Stimulated activated naive CD8-positive, alpha-beta T cell treated with anti-CD3 and anti-CD28 coated beads, Interleukin-15, amount 100 ng/mL, for 72 hours (primary cell): ENCODE measurements around the gene FUT7.
"Not testable (repeated sequence)": the region's sequence is repeated elsewhere in the genome, so short reads cannot be mapped to it uniquely, and the experiment has no call there.

Experiments
- ATAC-seq: fragments of 150-1000 bp; cut with Tn5 transposase; 2 replicates; pipeline ENCODE4 v1.10.0; 2021; ENCODE audit warnings: mild to moderate bottlenecking, moderate library complexity
- DNase-seq, 2 donors: peaks; one replicate each; pipeline ENCODE4 v3.0.0; 2021 to 2022
- H3K27ac Mint-ChIP-seq, 2 donors: one replicate each; pipeline ENCODE4 v1.8.0; 2022; ENCODE audit warnings: mild to moderate bottlenecking in 2 of 2, mixed read lengths in 2 of 2, moderate library complexity in 2 of 2
- H3K27me3 Mint-ChIP-seq: one replicate; pipeline ENCODE4 v1.8.0; 2022; ENCODE audit warnings: mixed read lengths
- H3K4me1 Mint-ChIP-seq: one replicate; pipeline ENCODE4 v1.8.0; 2022; ENCODE audit warnings: mild to moderate bottlenecking, mixed read lengths
- H3K4me3 Mint-ChIP-seq, 2 donors: one replicate each; pipeline ENCODE4 v1.8.0; 2022; ENCODE audit warnings: mild to moderate bottlenecking in 2 of 2, mixed read lengths in 2 of 2, moderate library complexity in 1 of 2
- H3K9me3 Mint-ChIP-seq, 2 donors: one replicate each; pipeline ENCODE4 v1.8.0; 2022; ENCODE audit warnings: mixed read lengths in 2 of 2

The FUT7 gene

DNA sequence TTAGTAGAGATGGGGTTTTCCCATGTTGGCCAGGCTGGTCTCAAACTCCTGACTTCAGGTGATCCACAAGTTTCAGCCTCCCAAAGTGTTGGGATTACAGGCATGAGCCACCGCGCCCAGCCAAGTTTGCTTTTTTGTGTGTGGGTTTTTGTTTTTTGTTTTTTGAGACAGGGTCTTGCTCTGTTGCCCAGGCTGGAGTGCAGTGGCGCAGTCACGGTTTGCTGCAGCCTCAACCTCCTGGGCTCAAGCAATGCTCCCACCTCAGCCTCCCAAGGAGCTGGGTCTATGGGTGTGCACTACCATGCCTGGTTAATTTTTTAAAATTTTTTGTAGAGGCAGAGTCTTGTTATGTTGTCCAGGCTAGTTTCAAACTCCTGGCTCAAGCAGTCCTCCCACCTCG is 1.6 kb upstream of the FUT7 start:
- not testable (repeated sequence) for H3K9me3 Mint-ChIP-seq, H3K27ac Mint-ChIP-seq, DNase-seq, H3K27me3 Mint-ChIP-seq, ATAC-seq
- Mint-ChIP-seq H3K4me1 (peaks cover 72% of the 10 kb centered on the region), H3K4me3 (peak overlapping the region in 1 of 2 donors; percentile 32)

DNA sequence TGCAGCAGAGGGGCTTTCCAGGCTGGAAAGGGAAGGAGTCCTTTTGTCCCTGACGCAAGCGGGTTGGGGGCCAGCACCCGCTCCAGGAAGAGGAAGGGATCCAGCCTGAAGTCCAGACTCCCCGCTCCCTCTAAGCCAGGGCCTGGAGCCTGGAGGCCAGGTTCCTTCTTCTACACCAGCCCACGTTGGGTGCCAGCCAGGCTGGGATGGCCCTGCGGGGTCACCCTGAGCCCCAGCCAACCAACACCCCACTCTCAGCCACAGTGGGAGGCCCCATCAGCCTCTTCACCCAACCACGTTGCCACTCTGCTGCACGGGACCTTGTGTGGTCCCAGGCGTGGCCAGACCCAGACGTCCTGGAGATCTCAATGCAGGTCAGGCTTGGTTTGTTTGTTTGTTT is 970 bp upstream of the FUT7 start:
- DNase-seq = no peak
- ATAC-seq = no peak
- Mint-ChIP-seq H3K27me3 (no peaks in the 10 kb centered on the region), H3K27ac (no peak overlapping the region), H3K4me1 (peaks cover 73% of the 10 kb centered on the region), H3K9me3 (no peaks in the 10 kb centered on the region), H3K4me3 (no peak overlapping the region)

DNA sequence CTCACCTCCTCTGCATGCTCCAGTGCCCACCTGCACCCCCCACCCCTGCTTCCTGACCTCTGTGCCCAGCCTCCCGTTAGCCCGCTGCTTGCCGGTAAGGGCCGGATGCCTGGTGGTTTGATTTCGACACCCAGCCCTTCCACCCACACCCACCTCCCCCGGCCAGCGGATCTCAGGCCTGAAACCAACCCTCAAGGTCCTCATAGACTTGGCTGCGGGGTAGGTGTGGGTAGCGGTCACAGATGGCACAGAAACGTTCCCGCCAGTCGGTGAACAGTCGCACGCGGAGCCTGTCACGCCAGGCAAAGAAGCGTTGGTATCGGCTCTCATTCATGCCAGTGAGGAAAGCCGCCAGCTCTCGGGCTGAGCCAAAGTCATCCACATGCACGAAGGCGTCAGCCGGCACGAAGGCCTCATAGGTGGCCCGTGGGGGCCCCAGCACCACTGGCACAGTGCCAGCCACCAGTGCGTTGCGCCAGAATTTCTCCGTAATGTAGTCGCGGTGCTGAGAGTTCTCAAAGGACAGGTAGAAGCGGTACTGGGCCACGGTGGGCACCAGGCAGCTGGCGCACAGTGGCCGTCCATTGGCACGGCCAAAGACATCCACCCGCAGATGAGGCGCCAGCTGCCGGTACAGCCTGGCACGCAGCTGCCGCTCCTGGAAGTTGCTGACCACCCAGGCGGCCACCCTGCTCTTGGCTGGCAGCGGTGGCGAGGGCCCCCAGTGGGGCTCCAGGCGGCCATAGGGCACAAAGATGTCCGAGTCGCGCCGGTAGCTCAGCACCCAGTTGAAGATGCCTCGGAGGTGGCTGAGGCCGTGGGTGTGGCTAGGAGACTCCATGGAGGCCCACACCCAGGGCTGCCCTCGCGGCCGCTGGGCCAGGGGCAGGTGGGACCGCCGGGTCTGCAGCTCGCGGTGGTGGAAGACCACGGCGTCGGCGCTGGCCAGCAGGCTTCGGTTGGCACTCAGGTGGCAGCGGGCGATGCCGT is 1.1 kb downstream of the FUT7 start:
- Mint-ChIP-seq H3K4me1 (peaks cover 89% of the 10 kb centered on the region), H3K9me3 (no peaks in the 10 kb centered on the region), H3K4me3 (peak overlapping the region; percentile 56 to 61), H3K27ac (peak overlapping the region; percentile 10 to 48), H3K27me3 (no peaks in the 10 kb centered on the region)
- ATAC-seq = peak; percentile 10
- peak in 1 of 2 donors; percentile 83 for DNase-seq

DNA sequence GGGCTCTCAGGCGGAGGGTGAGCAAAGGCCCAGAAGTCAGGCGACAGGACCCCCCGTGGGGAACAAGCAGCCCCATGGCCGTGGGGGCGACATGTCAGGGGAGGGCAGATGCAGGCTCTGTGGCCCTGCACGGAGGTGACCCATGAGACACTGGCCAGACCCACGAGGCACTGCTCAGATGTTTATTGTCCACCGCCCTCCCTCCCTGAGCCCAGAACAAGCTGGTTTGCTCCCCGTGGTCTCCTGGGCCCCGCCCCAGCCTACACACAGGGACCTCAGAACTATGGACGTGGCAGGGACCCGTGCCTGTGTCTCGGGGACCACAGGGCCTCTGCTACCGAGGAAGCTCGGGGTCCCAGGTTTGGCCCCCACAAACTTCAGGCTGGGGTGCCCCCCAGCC is 1.9 kb downstream of the FUT7 start:
- ATAC-seq (no peak), DNase-seq (peak in 1 of 2 donors; percentile 43)
- Mint-ChIP-seq H3K4me1 (peaks cover 83% of the 10 kb centered on the region), H3K27ac (no peak overlapping the region), H3K4me3 (peak overlapping the region; percentile 78 to 84), H3K27me3 (no peaks in the 10 kb centered on the region), H3K9me3 (no peaks in the 10 kb centered on the region)

DNA sequence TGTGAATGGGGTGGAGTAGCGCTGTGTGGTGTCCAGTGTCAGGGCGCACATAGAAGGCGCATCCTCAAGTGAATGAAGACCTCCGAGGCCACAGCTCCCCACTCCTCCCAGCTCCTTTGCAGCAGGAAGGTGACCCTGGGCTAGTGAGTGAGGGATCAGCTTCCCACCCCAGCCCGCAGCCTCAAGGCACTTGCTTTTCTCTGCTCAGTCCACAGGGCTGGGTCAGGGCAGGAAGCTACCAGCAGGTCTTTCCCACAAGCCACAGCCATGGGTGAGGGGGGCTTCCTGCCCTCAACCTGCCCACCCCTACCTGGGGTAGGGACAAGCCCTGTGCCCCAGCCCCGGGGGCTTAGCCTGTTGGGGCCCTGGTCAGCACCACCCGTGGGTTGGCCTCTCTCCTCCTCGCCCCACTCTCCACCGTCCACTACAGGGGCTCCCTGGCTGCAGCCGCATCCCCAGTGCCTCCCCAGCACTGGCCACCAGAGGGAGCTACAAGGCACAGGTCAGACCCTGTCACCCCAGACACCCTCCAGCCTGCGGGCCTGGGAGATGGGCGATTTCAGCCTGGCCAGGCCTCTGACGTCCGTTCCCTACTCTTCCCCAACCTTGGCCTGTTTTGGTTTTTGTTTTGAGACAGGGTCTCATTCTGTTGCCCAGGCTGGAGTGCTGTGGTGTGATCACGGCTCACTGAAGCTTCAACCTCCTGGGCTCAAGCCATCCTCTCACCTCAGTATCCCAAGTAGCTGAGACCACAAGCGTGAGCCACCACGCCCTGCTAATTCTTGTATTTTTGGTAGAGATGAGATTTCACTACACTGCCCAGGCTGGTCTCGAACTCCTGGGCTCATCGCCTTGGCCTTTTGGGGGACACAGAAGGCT is 2.6 kb downstream of the FUT7 start:
- peak; percentile 76 to 79 for DNase-seq

DNA sequence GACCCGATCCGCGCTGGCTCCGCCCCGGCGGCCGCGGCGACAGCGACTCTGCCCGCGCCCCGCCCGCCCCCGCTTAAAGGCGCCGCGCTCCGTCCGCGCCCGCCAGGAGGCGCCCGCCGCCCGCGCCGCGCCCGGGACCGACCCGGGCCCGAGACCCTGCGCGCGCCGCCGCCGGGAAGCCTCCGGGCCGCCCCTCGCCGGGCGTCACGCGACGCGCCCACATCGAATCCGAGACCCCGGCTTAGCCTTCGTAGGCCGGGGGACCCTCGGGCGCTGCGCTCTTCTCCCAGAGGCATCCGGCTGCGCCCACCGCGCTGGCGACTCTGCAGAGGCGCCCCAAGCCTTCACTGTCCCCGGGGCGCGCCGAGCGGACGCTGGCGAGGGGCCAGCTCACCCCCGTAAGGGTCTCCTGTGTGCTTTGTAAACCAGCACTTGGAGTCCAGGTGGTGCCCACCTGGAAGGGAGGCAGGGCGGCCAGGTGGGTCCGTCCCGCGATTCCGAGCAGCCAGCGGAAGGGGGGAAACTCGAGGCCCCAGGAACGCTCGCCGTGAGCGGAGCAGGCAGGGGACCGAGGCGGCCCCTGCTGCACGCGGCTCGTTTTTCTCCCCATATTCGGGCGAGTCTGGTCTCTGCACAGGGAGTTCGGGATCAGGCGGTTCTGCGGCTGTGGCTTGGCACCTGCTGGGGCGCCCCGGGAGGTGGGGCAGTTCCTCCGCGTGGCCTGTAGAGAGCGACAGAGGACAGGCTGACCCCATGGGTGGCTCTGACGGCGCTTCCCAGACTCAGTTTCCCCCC is 3.4 kb downstream of the FUT7 start:
- H3K4me1 Mint-ChIP-seq = peaks cover 81% of the 10 kb centered on the region
- no peaks in the 10 kb centered on the region for H3K27me3 Mint-ChIP-seq
- no peaks in the 10 kb centered on the region for H3K9me3 Mint-ChIP-seq
- H3K27ac Mint-ChIP-seq = no peak overlapping the region
- DNase-seq = peak; percentile 74 to 75
- peak overlapping the region; percentile 78 to 84 for H3K4me3 Mint-ChIP-seq
- ATAC-seq = peak; percentile 41

More for the DNA sequence above, 2.6 kb downstream of the FUT7 start:
- no peak overlapping the region for H3K27ac Mint-ChIP-seq
- peak overlapping the region; percentile 78 to 84 for H3K4me3 Mint-ChIP-seq
- H3K4me1 Mint-ChIP-seq = peaks cover 83% of the 10 kb centered on the region
- no peaks in the 10 kb centered on the region for H3K9me3 Mint-ChIP-seq
- ATAC-seq = peak; percentile 47
- H3K27me3 Mint-ChIP-seq = no peaks in the 10 kb centered on the region

DNA sequence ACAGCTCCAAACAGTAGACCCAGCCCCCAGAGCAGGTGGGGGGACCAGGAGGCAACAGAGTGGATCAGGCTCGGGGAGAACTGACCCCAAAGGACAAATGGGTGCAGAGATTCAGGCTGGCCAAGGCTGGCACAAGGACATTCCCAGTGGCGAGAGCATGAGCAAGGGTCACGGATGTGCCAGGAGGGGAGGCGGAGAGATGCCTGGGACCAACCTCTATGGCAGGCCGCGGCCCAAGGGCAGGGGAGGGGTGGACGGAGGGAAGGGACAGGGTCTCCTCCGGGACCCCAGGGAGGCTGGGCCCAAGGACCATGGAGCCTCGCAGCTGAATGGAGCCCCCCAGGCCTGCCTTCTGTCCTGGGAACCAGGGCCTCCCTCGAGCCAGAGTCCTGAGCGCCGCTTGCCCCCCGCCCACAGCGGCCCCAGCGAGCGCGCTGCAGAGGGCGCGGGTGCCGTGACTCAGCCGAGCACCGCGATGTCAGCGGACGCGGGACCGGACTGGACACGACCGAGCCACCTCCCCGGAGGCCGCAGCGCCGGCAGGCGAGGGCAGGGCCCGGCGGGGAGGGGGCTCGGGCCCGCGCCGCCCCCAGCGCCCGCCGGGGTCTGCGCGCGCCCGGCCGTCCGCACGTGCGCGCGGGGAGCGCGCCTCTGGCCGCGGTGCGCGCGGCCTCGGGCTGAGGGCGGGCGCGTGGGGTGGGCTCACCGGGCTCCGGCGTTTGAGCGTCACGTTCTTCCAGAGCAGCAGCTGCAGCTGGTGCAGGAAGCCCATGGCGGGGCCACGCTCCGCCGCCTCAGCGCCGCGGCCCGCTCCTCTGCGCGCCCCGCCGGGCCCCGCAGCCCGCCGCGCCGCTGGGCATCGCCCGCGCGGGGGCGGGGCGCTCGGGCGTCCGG is 4.3 kb downstream of the FUT7 start, which contains the start of gene ABCA2:
TSS of gene ABCA2 (minus strand) at position 869 of the 894 bp plus-strand sequence. CDS start at position 772, 97 bp downstream.
- no peaks in the 10 kb centered on the region for H3K27me3 Mint-ChIP-seq
- DNase-seq (no peak), ATAC-seq (no peak)
- H3K27ac Mint-ChIP-seq = no peak within 1 kb of the TSS
- H3K4me3 Mint-ChIP-seq = peak within 1 kb of the TSS; percentile 81 to 86
- H3K4me1 Mint-ChIP-seq = peaks cover 73% of the 10 kb centered on the region
- H3K9me3 Mint-ChIP-seq = no peaks in the 10 kb centered on the region

DNA sequence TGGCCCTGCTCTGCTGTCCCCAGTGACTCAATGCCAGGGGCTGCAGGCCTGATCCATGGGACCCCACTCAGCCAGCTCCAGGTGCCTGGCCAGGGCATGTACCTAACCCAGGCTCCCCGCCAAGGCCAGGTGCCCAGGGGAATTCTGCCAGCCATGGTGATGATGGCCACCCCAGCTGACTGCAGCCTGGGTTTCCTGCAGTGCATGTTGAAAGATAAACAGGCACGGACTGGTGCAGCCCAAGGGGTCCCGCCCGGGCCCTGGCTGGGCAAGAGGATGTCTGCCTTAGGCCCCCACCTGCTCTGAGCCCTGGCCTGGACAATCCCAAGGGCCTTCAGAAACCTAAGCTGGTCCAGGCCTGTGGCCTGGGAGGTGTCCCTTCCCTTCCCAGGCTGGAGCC is 5.1 kb downstream of the FUT7 start:
- DNase-seq (no peak), ATAC-seq (no peak)
- Mint-ChIP-seq H3K9me3 (no peaks in the 10 kb centered on the region), H3K27me3 (no peaks in the 10 kb centered on the region), H3K27ac (no peak overlapping the region), H3K4me1 (peaks cover 71% of the 10 kb centered on the region), H3K4me3 (peak overlapping the region; percentile 81 to 86)

DNA sequence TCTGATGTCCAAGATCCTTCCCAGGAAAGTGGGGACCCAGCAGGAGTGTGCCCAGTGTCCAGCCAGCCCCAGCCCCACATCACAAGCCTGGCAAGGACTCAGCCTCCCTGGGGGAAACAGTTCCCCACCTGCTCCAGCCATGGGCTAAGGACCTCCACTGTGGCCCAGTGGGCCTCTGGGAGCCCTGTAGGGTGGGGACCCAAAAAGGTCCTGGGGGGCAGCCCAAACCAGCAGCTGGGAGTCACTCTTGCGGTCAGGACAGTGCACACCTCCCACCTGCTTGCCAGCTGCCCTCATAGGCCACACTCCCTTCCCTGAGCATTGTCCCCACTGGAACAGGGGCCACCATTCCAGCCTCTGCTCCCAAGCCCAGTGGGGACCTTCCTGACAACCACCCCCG is 5.5 kb downstream of the FUT7 start:
- Mint-ChIP-seq H3K9me3 (no peaks in the 10 kb centered on the region), H3K4me1 (peaks cover 70% of the 10 kb centered on the region), H3K27ac (no peak overlapping the region), H3K27me3 (no peaks in the 10 kb centered on the region), H3K4me3 (no peak overlapping the region)
- no peak for ATAC-seq
- no peak for DNase-seq

DNA sequence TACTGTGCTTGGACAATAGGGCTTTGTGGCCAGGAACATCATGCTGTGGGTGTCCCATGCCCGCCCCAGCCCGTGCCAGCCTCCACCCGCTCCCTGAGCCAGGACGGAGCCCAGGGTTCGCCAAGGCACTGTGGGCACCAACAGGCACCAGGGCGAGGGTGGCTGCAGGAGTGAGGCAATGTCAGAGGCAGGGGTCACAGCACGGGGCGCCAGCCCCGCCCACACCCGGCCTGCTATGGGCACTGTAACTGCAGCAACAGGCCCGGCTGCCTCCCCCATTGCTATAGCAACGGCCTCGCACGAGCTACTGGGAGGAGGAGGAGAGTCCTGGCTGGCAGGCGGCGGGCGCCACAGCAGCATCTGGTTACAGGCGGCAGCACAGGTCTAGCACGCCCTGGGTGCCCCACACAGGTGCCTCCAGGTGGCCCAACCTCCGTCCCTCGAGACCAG is 6.3 kb downstream of the FUT7 start:
- Mint-ChIP-seq H3K4me1 (peaks cover 64% of the 10 kb centered on the region), H3K27ac (no peak overlapping the region), H3K4me3 (no peak overlapping the region), H3K9me3 (no peaks in the 10 kb centered on the region), H3K27me3 (no peaks in the 10 kb centered on the region)
- ATAC-seq = no peak
- no peak for DNase-seq

DNA sequence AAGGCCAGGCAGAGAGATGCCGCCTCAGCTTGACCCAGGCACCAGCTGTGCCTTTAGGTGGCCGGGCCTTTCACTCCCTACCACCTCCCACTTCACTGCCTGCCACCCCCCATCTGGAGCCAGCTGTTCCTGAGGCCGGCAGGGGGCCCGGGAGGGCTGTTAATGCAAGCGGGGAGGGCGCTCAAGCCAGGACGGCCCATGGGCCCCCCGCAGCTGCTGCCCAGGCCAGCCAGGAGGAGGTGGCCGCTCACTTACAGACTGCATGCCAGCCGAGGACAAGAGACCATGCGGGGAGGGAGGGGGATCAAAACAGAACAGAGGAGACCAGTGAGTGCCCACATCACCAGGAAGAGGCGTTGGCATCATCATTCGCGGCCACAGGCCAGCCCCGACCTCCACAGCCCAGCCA is 8.3 kb downstream of the FUT7 start:
- ATAC-seq = no peak
- Mint-ChIP-seq H3K4me3 (no peak overlapping the region), H3K4me1 (peaks cover 50% of the 10 kb centered on the region), H3K27me3 (no peaks in the 10 kb centered on the region), H3K9me3 (no peaks in the 10 kb centered on the region), H3K27ac (no peak overlapping the region)
- DNase-seq = no peak

DNA sequence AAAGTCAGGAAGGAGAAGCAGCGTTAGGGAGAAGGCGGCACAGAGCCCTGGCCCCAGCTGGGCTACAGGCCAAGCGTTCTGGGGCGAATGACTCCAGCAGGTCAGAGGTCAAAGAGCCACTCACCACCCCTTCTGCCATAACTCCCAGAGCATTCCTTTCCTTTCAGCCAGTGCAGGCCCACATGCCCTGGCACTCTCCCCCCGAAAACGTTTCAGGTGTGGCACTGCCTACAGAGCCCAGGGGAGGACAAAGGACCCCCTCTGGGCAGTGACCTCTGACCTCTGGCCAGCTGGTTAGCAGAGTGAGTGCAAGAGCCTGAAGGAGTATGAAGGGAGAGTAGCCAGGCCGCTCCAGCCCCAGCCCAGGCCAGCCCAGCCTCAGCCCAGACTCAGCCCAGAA is 8.7 kb downstream of the FUT7 start:
- Mint-ChIP-seq H3K4me3 (no peak overlapping the region), H3K27me3 (no peaks in the 10 kb centered on the region), H3K9me3 (no peaks in the 10 kb centered on the region), H3K27ac (no peak overlapping the region), H3K4me1 (peaks cover 51% of the 10 kb centered on the region)
- ATAC-seq (no peak), DNase-seq (no peak)

DNA sequence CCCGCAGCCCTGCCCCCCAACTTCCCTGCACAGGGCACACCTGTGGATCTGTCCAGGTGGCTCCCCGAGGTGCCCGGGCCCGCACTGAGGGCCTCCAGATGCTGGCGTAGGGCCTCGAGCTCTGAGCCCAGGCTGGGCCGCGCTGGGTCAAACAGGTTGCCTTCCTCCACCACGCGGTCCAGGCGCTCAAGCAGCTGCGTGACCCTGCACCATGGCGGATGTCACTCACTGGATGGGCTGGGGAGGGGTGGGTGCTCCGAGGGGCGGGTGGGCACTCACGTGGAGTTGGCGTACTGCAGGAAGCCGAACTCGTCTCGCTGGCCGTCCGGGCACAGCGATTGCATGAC is 9.3 kb downstream of the FUT7 start:
- Mint-ChIP-seq H3K9me3 (no peaks in the 10 kb centered on the region), H3K27ac (no peak overlapping the region), H3K27me3 (no peaks in the 10 kb centered on the region), H3K4me1 (peaks cover 51% of the 10 kb centered on the region), H3K4me3 (no peak overlapping the region)
- no peak for ATAC-seq
- DNase-seq = no peak

DNA sequence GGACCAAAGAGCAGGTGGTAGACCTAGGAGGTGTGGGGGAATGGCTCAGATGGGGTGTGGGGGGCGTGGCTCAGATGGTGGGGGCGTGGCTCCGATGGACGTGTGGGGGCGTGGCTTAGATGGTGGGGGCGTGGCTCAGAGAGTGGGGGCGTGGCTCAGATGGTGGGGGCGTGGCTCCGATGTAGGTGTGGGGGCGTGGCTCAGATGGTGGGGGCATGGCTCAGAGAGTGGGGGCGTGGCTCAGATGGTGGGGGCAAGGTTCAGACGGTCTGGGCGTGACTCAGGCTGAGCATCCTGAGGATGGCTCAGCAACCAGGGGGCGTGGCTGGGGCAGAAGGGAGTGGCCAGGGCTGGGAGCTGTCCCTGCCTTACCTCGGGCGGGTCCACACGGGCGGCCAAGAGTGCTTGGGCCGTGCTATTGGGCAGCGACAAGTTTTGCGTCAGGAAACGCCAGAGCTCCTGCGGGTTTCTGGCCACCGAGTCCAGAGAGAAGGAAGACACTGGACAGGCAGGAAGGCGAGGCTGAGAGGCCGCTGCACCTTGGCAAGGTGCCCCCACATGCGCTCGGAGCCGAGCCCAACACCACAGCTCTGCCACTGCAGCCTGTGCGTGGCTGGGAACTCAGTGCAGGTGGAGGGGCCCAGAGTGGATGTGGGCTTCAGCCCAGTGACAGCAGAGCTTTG is 9.8 kb downstream of the FUT7 start:
- H3K27me3 Mint-ChIP-seq = no peaks in the 10 kb centered on the region
- H3K9me3 Mint-ChIP-seq = no peaks in the 10 kb centered on the region
- ATAC-seq (peak; percentile 68), DNase-seq (peak; percentile 67 to 75)
- H3K4me1 Mint-ChIP-seq = peaks cover 46% of the 10 kb centered on the region
- no peak overlapping the region for H3K4me3 Mint-ChIP-seq
- H3K27ac Mint-ChIP-seq = no peak overlapping the region
